Effector memory CD4-positive, alpha-beta T cell (primary cell): Measurements from ENCODE around the gene LRRC27.
"Not testable (repeated sequence)": the region's sequence is repeated elsewhere in the genome, so short reads cannot be mapped to it uniquely, and the experiment has no call there.

Experiments used
- DNase-seq, 3 donors: peaks; one replicate each; pipeline ENCODE4 v3.0.0-alpha.2; 2020
- H3K27ac ChIP-seq: 2 replicates; pipeline ENCODE4 v1.7.0; 2013; ENCODE audit warnings: mild to moderate bottlenecking, low read length, moderate library complexity; ENCODE audit not compliant: insufficient read depth, poor library complexity, severe bottlenecking
- H3K27me3 ChIP-seq: replicated peaks from 2 replicates; pipeline ENCODE4 v1.7.0; 2013; ENCODE audit warnings: mild to moderate bottlenecking, low read length; ENCODE audit not compliant: insufficient read depth, control insufficient read depth, poor library complexity, severe bottlenecking
- H3K36me3 ChIP-seq: 2 replicates; pipeline ENCODE4 v1.7.0; 2013; ENCODE audit warnings: mild to moderate bottlenecking, low read length, moderate library complexity; ENCODE audit not compliant: control insufficient read depth, insufficient read depth
- H3K4me1 ChIP-seq: 2 replicates; pipeline ENCODE4 v1.7.0; 2013; ENCODE audit warnings: low read length, mild to moderate bottlenecking; ENCODE audit not compliant: control insufficient read depth, insufficient read depth, poor library complexity, severe bottlenecking
- H3K4me3 ChIP-seq: 2 replicates; pipeline ENCODE4 v1.7.0; 2013; ENCODE audit warnings: low read length, low read depth, mild to moderate bottlenecking; ENCODE audit not compliant: insufficient read depth, poor library complexity, severe bottlenecking
- H3K9me3 ChIP-seq: 2 replicates; pipeline ENCODE4 v1.7.0; 2013; ENCODE audit warnings: mild to moderate bottlenecking, low read length, moderate library complexity; ENCODE audit not compliant: control insufficient read depth

The LRRC27 gene

GRCh38 chr10:132347931-132348267 is 15.9 kb downstream of the LRRC27 start:
- Histone ChIP-seq H3K4me3 (no peak overlapping the region), H3K4me1 (no peaks in the 10 kb centered on the region), H3K27me3 (no peaks in the 10 kb centered on the region), H3K9me3 (no peaks in the 10 kb centered on the region), H3K36me3 (no peaks in the 10 kb centered on the region), H3K27ac (no peak overlapping the region)
- no peak for DNase-seq

GRCh38 chr10:132349766-132350165 is 17.8 kb downstream of the LRRC27 start:
- Histone ChIP-seq H3K27me3 (no peaks in the 10 kb centered on the region), H3K4me1 (no peaks in the 10 kb centered on the region), H3K36me3 (no peaks in the 10 kb centered on the region), H3K9me3 (no peaks in the 10 kb centered on the region), H3K4me3 (no peak overlapping the region), H3K27ac (no peak overlapping the region)
- no peak for DNase-seq

GRCh38 chr10:132350391-132350790 is 18.4 kb downstream of the LRRC27 start:
- no peaks in the 10 kb centered on the region for H3K36me3 ChIP-seq
- DNase-seq = no peak

GRCh38 chr10:132350946-132351345 is 19.0 kb downstream of the LRRC27 start:
- Histone ChIP-seq H3K27ac (no peak overlapping the region), H3K27me3 (no peaks in the 10 kb centered on the region), H3K4me1 (no peaks in the 10 kb centered on the region), H3K9me3 (no peaks in the 10 kb centered on the region), H3K4me3 (no peak overlapping the region), H3K36me3 (no peaks in the 10 kb centered on the region)
- DNase-seq = no peak

More at GRCh38 chr10:132350391-132350790, 18.4 kb downstream of the LRRC27 start:
- Histone ChIP-seq H3K27me3 (no peaks in the 10 kb centered on the region), H3K27ac (no peak overlapping the region), H3K9me3 (no peaks in the 10 kb centered on the region), H3K4me1 (no peaks in the 10 kb centered on the region), H3K4me3 (no peak overlapping the region)

DNA sequence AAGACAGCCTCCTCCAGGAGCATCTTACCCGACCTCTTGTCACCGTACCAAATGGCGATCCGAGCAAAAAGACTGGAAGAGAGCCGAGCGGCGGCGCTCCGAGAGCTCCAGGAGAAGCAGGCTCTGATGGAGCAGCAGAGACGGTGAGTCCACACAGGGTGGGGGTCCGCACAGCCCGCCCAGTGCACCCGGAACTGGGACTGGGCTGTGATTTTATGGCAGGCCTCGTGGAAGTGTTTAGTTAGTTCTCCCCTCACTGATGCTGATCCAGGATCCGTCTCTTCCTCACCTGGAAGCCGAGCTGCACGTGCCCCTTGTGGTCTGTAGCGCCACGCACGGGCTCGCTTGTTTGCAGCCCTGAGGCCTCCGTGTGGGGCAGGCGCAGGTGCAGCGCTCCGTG is 19.6 kb downstream of the LRRC27 start:
- no peaks in the 10 kb centered on the region for H3K36me3 ChIP-seq
- no peaks in the 10 kb centered on the region for H3K9me3 ChIP-seq
- no peak for DNase-seq

GRCh38 chr10:132352462-132353308 is 20.7 kb downstream of the LRRC27 start:
- not testable (repeated sequence) for H3K9me3 ChIP-seq, H3K36me3 ChIP-seq, H3K27me3 ChIP-seq, H3K4me1 ChIP-seq, H3K4me3 ChIP-seq, H3K27ac ChIP-seq
- DNase-seq = peak; percentile 35 to 61 (median 49)

More for the DNA sequence above, 19.6 kb downstream of the LRRC27 start:
- H3K4me3 ChIP-seq = no peak overlapping the region
- no peak overlapping the region for H3K27ac ChIP-seq
- H3K27me3 ChIP-seq = no peaks in the 10 kb centered on the region
- H3K4me1 ChIP-seq = no peaks in the 10 kb centered on the region

DNA sequence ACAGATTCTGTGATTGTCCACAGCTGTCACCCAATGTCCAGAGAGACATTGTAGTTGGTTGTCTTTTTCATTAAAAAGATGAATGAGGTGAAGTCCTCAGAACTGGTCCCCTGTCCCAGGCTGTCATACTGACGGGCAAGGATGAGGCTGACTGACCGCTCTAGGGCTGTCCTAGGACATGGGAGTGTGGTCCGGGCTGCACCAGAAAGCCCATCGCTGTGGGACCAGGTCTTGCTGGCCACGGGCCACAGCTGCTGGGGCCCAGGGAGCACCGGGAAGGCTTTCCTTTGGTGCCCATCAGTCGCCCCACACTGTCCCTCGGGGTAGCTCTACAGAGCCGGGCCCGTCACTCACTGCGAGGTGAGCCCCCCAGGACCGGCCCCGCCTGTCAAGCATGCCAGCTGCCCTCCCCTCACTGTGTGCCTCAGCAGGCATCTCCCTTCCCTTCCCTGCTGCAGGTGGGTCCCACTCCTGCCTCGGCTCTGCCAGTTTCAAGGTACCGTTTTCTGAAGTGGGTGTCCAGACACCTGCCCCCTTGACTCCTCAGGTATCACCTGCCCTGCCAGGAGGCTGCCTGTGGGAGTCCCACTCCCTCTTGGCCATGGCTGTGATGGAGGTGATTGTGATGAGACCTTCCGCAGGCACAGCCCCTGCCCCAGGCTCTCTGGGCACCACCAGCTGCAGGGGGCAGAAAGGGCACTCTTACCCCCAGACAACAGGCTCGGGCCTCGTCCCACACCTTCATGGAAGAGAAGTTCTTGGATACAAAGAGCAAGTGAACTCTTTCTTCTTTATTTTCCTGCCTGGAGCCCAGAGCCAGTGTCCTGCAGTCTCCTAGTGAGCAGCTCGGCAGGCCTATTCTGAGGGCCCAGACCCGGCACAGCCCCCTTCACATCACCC is 21.7 kb downstream of the LRRC27 start:
- Histone ChIP-seq H3K4me3 (no peak overlapping the region), H3K27me3 (no peaks in the 10 kb centered on the region), H3K4me1 (no peaks in the 10 kb centered on the region), H3K9me3 (no peaks in the 10 kb centered on the region), H3K36me3 (no peaks in the 10 kb centered on the region), H3K27ac (no peak overlapping the region)
- DNase-seq = no peak

GRCh38 chr10:132354356-132355094 is 22.5 kb downstream of the LRRC27 start:
- H3K36me3 ChIP-seq = no peaks in the 10 kb centered on the region
- H3K9me3 ChIP-seq = no peaks in the 10 kb centered on the region

GRCh38 chr10:132355297-132355696 is 23.3 kb downstream of the LRRC27 start:
- Histone ChIP-seq H3K27ac (no peak overlapping the region), H3K9me3 (no peaks in the 10 kb centered on the region)
- DNase-seq = no peak

More at GRCh38 chr10:132354356-132355094, 22.5 kb downstream of the LRRC27 start:
- no peak for DNase-seq
- H3K27me3 ChIP-seq = no peaks in the 10 kb centered on the region
- H3K4me3 ChIP-seq = no peak overlapping the region
- H3K4me1 ChIP-seq = no peaks in the 10 kb centered on the region
- H3K27ac ChIP-seq = no peak overlapping the region

More at GRCh38 chr10:132355297-132355696, 23.3 kb downstream of the LRRC27 start:
- H3K4me1 ChIP-seq = no peaks in the 10 kb centered on the region
- H3K27me3 ChIP-seq = no peaks in the 10 kb centered on the region
- no peaks in the 10 kb centered on the region for H3K36me3 ChIP-seq
- H3K4me3 ChIP-seq = no peak overlapping the region
